ENCODE measurements around the gene DGKI. TPM values are rescaled to one million over a fixed set of nuclear protein-coding genes. Genes with fewer than 3 reads are reported as not detected.

DGKI gene
- total and polyA plus RNA-seq, 4 donors, result 0.03 to 1.5 (median 0.33) TPM

DNA sequence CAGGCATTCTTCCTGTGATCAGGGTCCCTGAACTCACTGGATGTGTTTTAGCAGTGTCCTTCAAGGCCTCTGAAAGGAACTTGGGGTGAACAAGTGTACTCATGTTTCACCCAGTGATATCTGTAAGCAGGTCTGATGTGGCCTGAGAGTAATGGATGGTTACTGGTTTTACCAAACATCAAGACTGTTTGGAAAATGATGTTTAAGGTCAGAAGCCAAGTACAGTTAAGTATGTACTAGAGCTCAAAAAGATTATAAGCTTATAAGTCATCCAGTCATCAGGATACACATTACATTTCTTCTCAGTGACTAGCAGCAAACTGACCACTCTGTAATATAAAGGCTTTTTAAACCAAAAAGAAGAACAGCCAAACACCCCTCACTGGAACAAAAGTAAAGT lies 423.5 kb downstream of the DGKI start:
- Histone ChIP-seq H3K4me3 (no peak overlapping the region), H3K4me1 (ENCODE audit: control insufficient read depth in 5 of 5, insufficient read depth in 5 of 5, low read length in 5 of 5) (no peaks in the 10 kb centered on the region), H3K9ac (ENCODE audit: insufficient read depth in 1 of 2, low read length in 2 of 2) (no peak overlapping the region), H3K36me3 (ENCODE audit: control insufficient read depth in 4 of 4, insufficient read depth in 4 of 4, low read length in 4 of 4) (no peaks in the 10 kb centered on the region), H3K27me3 (ENCODE audit: control insufficient read depth in 3 of 3, insufficient read depth in 3 of 3, low read length in 2 of 3) (no peaks in the 10 kb centered on the region), H3K9me3 (ENCODE audit: control insufficient read depth in 4 of 4, insufficient read depth in 3 of 4, low read length in 3 of 4) (peaks cover 0 to 1% (median 0%) of the 10 kb centered on the region in 4 donors), H3K27ac (ENCODE audit: low read depth in 1 of 2, low read length in 1 of 2) (no peak overlapping the region)
- TF ChIP-seq, protein P1, sequence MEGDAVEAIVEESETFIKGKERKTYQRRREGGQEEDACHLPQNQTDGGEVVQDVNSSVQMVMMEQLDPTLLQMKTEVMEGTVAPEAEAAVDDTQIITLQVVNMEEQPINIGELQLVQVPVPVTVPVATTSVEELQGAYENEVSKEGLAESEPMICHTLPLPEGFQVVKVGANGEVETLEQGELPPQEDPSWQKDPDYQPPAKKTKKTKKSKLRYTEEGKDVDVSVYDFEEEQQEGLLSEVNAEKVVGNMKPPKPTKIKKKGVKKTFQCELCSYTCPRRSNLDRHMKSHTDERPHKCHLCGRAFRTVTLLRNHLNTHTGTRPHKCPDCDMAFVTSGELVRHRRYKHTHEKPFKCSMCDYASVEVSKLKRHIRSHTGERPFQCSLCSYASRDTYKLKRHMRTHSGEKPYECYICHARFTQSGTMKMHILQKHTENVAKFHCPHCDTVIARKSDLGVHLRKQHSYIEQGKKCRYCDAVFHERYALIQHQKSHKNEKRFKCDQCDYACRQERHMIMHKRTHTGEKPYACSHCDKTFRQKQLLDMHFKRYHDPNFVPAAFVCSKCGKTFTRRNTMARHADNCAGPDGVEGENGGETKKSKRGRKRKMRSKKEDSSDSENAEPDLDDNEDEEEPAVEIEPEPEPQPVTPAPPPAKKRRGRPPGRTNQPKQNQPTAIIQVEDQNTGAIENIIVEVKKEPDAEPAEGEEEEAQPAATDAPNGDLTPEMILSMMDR (IDR thresholded peaks at IDR 0.05; ENCODE audit: control extremely low read depth, extremely low read depth), result no peak
- DNase-seq, result no peak
- no peak for ATAC-seq (ENCODE audit: insufficient read depth, low FRiP score)

DNA sequence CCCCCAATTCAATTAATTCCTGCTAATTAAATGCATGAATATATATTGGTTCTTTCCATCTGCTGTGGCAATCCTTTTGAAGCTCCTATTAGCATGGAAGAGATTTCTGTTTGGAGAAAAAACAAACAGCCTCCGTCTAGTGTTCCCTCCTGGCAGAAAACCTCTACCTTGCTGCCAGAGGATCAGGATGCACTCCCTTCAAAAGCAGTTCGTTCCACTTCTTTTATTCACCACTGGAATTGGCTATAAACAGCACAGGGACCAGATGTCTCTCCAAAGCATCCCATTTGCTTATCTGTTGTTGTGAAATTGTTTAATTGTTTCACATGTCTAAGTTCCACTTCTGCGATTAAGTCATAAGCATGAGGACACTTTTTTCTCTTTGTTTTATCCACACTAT lies 425.4 kb downstream of the DGKI start:
- Histone ChIP-seq H3K9ac (ENCODE audit: insufficient read depth in 1 of 2, low read length in 2 of 2) (no peak overlapping the region), H3K27ac (ENCODE audit: low read depth in 1 of 2, low read length in 1 of 2) (no peak overlapping the region), H3K4me1 (ENCODE audit: control insufficient read depth in 5 of 5, insufficient read depth in 5 of 5, low read length in 5 of 5) (no peaks in the 10 kb centered on the region), H3K27me3 (ENCODE audit: control insufficient read depth in 3 of 3, insufficient read depth in 3 of 3, low read length in 2 of 3) (no peaks in the 10 kb centered on the region), H3K9me3 (ENCODE audit: control insufficient read depth in 4 of 4, insufficient read depth in 3 of 4, low read length in 3 of 4) (peaks cover 0 to 1% (median 0%) of the 10 kb centered on the region in 4 donors), H3K4me3 (no peak overlapping the region), H3K36me3 (ENCODE audit: control insufficient read depth in 4 of 4, insufficient read depth in 4 of 4, low read length in 4 of 4) (no peaks in the 10 kb centered on the region)
- WGBS, 2 donors, result 54 to 71% methylated on average over 3 of the region's 3 CpGs
- TF ChIP-seq, protein P1 (IDR thresholded peaks at IDR 0.05; ENCODE audit: control extremely low read depth, extremely low read depth), result no peak
- ATAC-seq (ENCODE audit: insufficient read depth, low FRiP score), result no peak
- DNase-seq, result peak in 1 of 3 donors; percentile 25

- ATAC-seq (ENCODE audit: insufficient read depth, low FRiP score), result no peak
- WGBS, 2 donors, result 83 to 86% methylated on average over 2 of the region's 2 CpGs
- TF ChIP-seq, protein P1 (IDR thresholded peaks at IDR 0.05; ENCODE audit: control extremely low read depth, extremely low read depth), result no peak
- no peaks in the 10 kb centered on the region for H3K4me1 ChIP-seq (ENCODE audit: control insufficient read depth in 5 of 5, insufficient read depth in 5 of 5, low read length in 5 of 5)
- H3K9me3 ChIP-seq (ENCODE audit: control insufficient read depth in 4 of 4, insufficient read depth in 3 of 4, low read length in 3 of 4), result peaks cover 0 to 1% (median 0%) of the 10 kb centered on the region in 4 donors
- H3K27ac ChIP-seq (ENCODE audit: low read depth in 1 of 2, low read length in 1 of 2), result no peak overlapping the region
- H3K27me3 ChIP-seq (ENCODE audit: control insufficient read depth in 3 of 3, insufficient read depth in 3 of 3, low read length in 2 of 3), result no peaks in the 10 kb centered on the region
- no peaks in the 10 kb centered on the region for H3K36me3 ChIP-seq (ENCODE audit: control insufficient read depth in 4 of 4, insufficient read depth in 4 of 4, low read length in 4 of 4)
- DNase-seq, result no peak
- no peak overlapping the region for H3K4me3 ChIP-seq
- no peak overlapping the region for H3K9ac ChIP-seq (ENCODE audit: insufficient read depth in 1 of 2, low read length in 2 of 2)
Measured at GRCh38 chr7:137418841-137419240, 427.9 kb downstream of the DGKI start.

- no peaks in the 10 kb centered on the region for H3K9me3 ChIP-seq (ENCODE audit: control insufficient read depth in 4 of 4, insufficient read depth in 3 of 4, low read length in 3 of 4)
- no peak for ATAC-seq (ENCODE audit: insufficient read depth, low FRiP score)
- no peak overlapping the region for H3K4me3 ChIP-seq
- no peak overlapping the region for H3K27ac ChIP-seq (ENCODE audit: low read depth in 1 of 2, low read length in 1 of 2)
- 74 to 85% methylated on average over 2 of the region's 2 CpGs for WGBS, 2 donors
- DNase-seq, result no peak
- no peak overlapping the region for H3K9ac ChIP-seq (ENCODE audit: insufficient read depth in 1 of 2, low read length in 2 of 2)
- H3K4me1 ChIP-seq (ENCODE audit: control insufficient read depth in 5 of 5, insufficient read depth in 5 of 5, low read length in 5 of 5), result no peaks in the 10 kb centered on the region
- TF ChIP-seq, protein P1 (IDR thresholded peaks at IDR 0.05; ENCODE audit: control extremely low read depth, extremely low read depth), result no peak
- H3K27me3 ChIP-seq (ENCODE audit: control insufficient read depth in 3 of 3, insufficient read depth in 3 of 3, low read length in 2 of 3), result no peaks in the 10 kb centered on the region
- no peaks in the 10 kb centered on the region for H3K36me3 ChIP-seq (ENCODE audit: control insufficient read depth in 4 of 4, insufficient read depth in 4 of 4, low read length in 4 of 4)
Measured at GRCh38 chr7:137417464-137417863, 429.3 kb downstream of the DGKI start.

Data from lung (tissue), 12 donors.